Heart left ventricle (tissue), 16 donors: ENCODE data around the gene BTBD6. TPM values are rescaled to one million over a fixed set of nuclear protein-coding genes. Genes with fewer than 3 reads are reported as not detected.

ENCODE experiments used
- ATAC-seq, 4 donors: fragments of 200-7000 bp; cut with Tn5 transposase; one replicate each; pipeline ENCODE4 v1.9.1; 2020 to 2022; ENCODE audit warnings: moderate library complexity in 4 of 4, mild to moderate bottlenecking in 3 of 4, moderate number of reproducible peaks in 1 of 4
- DNase-seq, 5 donors: peaks; one replicate each; pipeline ENCODE4 v3.0.0-alpha.2; 2020
- H3K27ac ChIP-seq, 12 donors: fragments of 200-600 bp; sonication (generic) in 4 of 12; one replicate each; pipeline versions ENCODE4 v1.5.0 to v1.8.0; 2016 to 2022; ENCODE audit warnings: mild to moderate bottlenecking in 2 of 12
- H3K27me3 ChIP-seq, 9 donors: fragments of 200-600 bp; sonication (generic) in 2 of 9; one replicate each; pipeline versions ENCODE4 v1.5.1 to v1.8.0; 2016 to 2022; ENCODE audit warnings: mild to moderate bottlenecking in 3 of 9
- H3K36me3 ChIP-seq, 9 donors: fragments of 200-600 bp; sonication (generic) in 2 of 9; one replicate each; pipeline versions ENCODE4 v1.5.0 to v1.8.0; 2018 to 2022; ENCODE audit warnings: mild to moderate bottlenecking in 2 of 9
- H3K4me1 ChIP-seq, 12 donors: fragments of 200-600 bp; sonication (generic) in 4 of 12; one replicate each; pipeline versions ENCODE4 v1.5.0 to v1.8.0; 2016 to 2022; ENCODE audit warnings: mild to moderate bottlenecking in 3 of 12
- H3K4me3 ChIP-seq, 12 donors: fragments of 200-600 bp; sonication (generic) in 4 of 12; one replicate each; pipeline versions ENCODE4 v1.5.0 to v1.8.0; 2017 to 2022; ENCODE audit warnings: mild to moderate bottlenecking in 9 of 12, moderate library complexity in 4 of 12
- H3K9me3 ChIP-seq, 12 donors: fragments of 200-600 bp; sonication (generic) in 4 of 12; one replicate each; pipeline versions ENCODE4 v1.5.0 to v1.8.0; 2016 to 2022; ENCODE audit warnings: mild to moderate bottlenecking in 1 of 12
- POLR2A ChIP-seq, 2 donors: fragments of 450-650 bp; IDR thresholded peaks; one replicate each; pipeline ENCODE4 v1.6.1; 2017; ENCODE audit warnings: antibody characterized with exemption in 2 of 2, mild to moderate bottlenecking in 2 of 2, moderate library complexity in 2 of 2
- WGBS, 4 donors: extraction: QIAGEN DNeasy Blood & Tissue Kit in 2 of 4; methylation state at CpG; one replicate each; pipeline versions ENCODE4 v1.1.5 to v1.1.7; 2013 to 2018; 5-methylcytosine and 5-hydroxymethylcytosine counted together
- intact Hi-C, 10 donors: fragments of 100-400 bp; cut with DNase I; formaldehyde crosslinking; loops; one replicate each; pipeline versions ENCODE4 v1.11.1 to v1.14.2; 2022
- polyA plus RNA-seq, 2 donors: library from polyadenylated mRNA; stranded (reverse); fragments of 200-250 nt; gene quantifications; one replicate each; pipeline ENCODE4 v1.2.3, GENCODE V29; 2013
- total RNA-seq, 9 donors: library from RNA; depleted of rRNA in 2 of 9; stranded (reverse); fragments of >200 nt in 2 of 9; fragmentation: NEBNext Ultra II Directional in 3 of 9; extraction: Animal tissue kit (Norgen Biotek cat#: 25700) in 3 of 9; gene quantifications; one replicate each; pipeline versions ENCODE4 v1.1.0 to v1.2.4, GENCODE V29; 2016 to 2023
- TF ChIP-seq, protein P1 (sequence below), 12 donors: fragments of 200-600 bp; sonication (generic) in 4 of 12; IDR thresholded peaks; one replicate each; pipeline versions ENCODE4 v1.5.0 to v1.8.0; 2018 to 2022; ENCODE audit warnings: antibody characterized with exemption in 12 of 12, mild to moderate bottlenecking in 5 of 12
- donor health status: ischemic (EF 13 %, LVEDD 7.1; RV severe dilation, severe dysfunction).
- donor health status: healthy with polysubstance abuse.
- donor health status: DM: no; HTN: yes; CAD: no.
- donor health status: DM: no; HTN: no; CAD: no.
- donor health status: ischemic (EF 25% LVEDD 6.9; RV normal size, moderate dysfunction).
- donor health status: ischemic (EF 25% LVEDD 5.7; RV mildly dilated, moderate dysfunction).
- donor health status: healthy.
- donor health status: DM: yes; HTN: yes; CAD: no.
- donor health status: ischemic (EF 35%, LVEDD 5.7; RV mildly dilated, moderate dysfunction).
- donor health status: nonischemic (EF 11% LVEDD 7.7; RV severe dilation, severe dysfunction).
- donor health status: DM: yes; HTN: yes; CAD: no.
- donor health status: PGD.
- donor health status: ischemic (EF 29% LVEDD 5.4; RV normal size, mild dysfunction).
- donor health status: nonischemic (EF 23%, LVEDD 6.1; RV moderate dilation, normal function).

BTBD6 gene
- total and polyA plus RNA-seq, 11 donors = 28.8 to 56.3 (median 36.9) TPM

DNA sequence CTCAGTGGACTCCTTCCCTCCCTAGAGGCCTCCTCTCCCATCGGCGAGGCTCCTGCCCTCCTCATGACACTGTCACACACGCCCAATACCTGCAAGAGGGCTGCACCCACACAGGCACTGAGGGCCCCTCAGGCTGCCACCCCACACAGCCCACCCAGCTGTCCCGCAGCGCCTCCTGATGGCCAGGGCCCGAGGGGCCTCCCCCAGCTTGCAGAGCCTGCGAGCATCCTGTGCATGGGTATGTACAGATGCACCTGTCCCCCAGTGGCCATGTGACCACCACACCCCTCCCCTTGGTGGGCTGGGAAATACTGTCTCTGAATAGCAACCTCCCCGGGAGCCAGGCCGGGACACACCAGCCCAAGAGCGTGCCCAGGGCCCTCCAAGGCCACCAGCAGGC, 48.3 kb upstream of the BTBD6 start:
- WGBS, 4 donors = 75 to 82% (median 80%) methylated on average over 10 of the region's 10 CpGs
- no peak overlapping the region for H3K4me3 ChIP-seq
- ATAC-seq (no peak), DNase-seq (no peak)
- peak overlapping the region in 10 of 12 donors; percentile 20 to 97 (median 88) for H3K27ac ChIP-seq
- H3K9me3 ChIP-seq = no peaks in the 10 kb centered on the region
- H3K36me3 ChIP-seq = no peaks in the 10 kb centered on the region
- H3K4me1 ChIP-seq = peaks cover 0 to 100% (median 74%) of the 10 kb centered on the region in 12 donors
- intact Hi-C loops = loop anchor here (2.0 to 10.0 kb wide), 11 partner anchors 47 to 327 kb away; partner anchors contain the start of genes TMEM121 (in 2 of the 10), AHNAK2 (in 1 of the 10) and BTBD6 (in 1 of the 10)
- TF ChIP-seq, protein P1, sequence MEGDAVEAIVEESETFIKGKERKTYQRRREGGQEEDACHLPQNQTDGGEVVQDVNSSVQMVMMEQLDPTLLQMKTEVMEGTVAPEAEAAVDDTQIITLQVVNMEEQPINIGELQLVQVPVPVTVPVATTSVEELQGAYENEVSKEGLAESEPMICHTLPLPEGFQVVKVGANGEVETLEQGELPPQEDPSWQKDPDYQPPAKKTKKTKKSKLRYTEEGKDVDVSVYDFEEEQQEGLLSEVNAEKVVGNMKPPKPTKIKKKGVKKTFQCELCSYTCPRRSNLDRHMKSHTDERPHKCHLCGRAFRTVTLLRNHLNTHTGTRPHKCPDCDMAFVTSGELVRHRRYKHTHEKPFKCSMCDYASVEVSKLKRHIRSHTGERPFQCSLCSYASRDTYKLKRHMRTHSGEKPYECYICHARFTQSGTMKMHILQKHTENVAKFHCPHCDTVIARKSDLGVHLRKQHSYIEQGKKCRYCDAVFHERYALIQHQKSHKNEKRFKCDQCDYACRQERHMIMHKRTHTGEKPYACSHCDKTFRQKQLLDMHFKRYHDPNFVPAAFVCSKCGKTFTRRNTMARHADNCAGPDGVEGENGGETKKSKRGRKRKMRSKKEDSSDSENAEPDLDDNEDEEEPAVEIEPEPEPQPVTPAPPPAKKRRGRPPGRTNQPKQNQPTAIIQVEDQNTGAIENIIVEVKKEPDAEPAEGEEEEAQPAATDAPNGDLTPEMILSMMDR (IDR thresholded peaks at IDR 0.05) = peak in 1 of 12 donors; percentile 10
- TF ChIP-seq POLR2A (IDR thresholded peaks at IDR 0.05) = no peak
- H3K27me3 ChIP-seq = peaks cover 0 to 48% (median 13%) of the 10 kb centered on the region in 9 donors

DNA sequence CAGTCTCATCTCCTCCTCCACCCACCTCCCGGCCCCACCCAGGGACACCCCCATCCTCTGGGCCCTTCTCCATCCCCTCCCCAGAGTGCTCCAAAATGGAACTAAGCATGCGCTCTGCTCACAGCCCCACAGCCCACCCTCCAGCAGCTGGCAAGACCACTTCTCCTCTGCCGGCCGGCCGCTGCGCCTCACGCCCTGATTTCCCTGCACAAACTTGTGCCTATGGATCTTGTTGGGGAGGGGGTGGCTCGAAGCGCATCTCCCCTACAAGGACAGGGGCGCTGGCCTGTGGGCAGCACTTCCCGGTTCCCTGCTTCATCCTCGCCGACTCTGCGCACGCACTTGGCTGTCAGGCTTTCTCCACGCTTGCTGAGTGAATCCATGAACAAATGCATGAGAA, 47.7 kb upstream of the BTBD6 start:
- Histone ChIP-seq H3K27ac (peak overlapping the region in 3 of 12 donors; percentile 93 to 97 (median 95)), H3K4me1 (peaks cover 0 to 100% (median 74%) of the 10 kb centered on the region in 12 donors), H3K4me3 (no peak overlapping the region), H3K27me3 (peaks cover 0 to 43% (median 11%) of the 10 kb centered on the region in 9 donors), H3K36me3 (no peaks in the 10 kb centered on the region), H3K9me3 (no peaks in the 10 kb centered on the region)
- TF ChIP-seq, protein P1 (IDR thresholded peaks at IDR 0.05) = no peak
- TF ChIP-seq POLR2A (IDR thresholded peaks at IDR 0.05) = no peak
- WGBS, 4 donors = 79 to 85% (median 85%) methylated on average over 15 to 16 of the region's 16 CpGs
- no peak for ATAC-seq
- no peak for DNase-seq
- intact Hi-C loops = loop anchor here (2.0 to 10.0 kb wide), 11 partner anchors 47 to 327 kb away; partner anchors contain the start of genes TMEM121 (in 2 of the 10), AHNAK2 (in 1 of the 10) and BTBD6 (in 1 of the 10)

DNA sequence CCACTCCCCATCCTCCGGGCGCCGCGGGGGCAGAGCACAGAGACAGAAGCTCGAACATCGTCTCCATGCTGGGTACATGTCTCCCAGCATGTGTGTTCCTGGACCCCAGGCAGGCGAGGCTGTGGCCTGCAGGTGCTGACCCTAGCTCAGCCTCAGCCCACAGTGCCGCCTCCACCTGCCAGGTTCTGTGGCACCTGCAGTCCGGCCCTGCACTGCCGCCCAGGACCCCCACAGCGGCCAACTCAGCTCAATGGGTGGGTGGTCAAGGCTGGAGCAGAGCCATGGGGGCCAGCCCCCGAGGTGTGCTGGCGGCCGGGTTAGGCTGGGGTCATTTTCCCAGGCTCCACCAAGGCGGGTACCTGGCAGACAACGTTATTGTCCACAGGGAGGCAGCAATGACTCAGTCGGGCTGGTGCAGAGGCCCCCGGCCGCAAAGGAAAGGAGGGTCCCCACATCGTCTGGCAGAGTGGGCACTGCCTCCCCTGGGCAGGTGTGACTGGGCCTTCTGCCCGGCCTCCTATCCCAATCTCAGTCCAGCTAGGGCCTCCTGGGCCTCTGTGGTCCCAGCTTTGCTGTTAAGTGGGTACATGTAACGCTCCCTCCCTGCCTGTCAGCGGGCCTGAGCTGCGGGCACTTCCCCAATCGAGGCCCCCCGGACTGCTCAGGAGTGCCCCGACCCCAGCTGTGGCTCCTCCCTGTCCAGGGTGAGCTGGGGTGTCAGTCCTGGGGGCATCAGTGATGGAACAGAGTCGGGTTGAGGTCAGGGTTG, 47.0 kb upstream of the BTBD6 start:
- intact Hi-C loops = loop anchor here (2.0 to 10.0 kb wide), 11 partner anchors 46 to 326 kb away; partner anchors contain the start of genes TMEM121 (in 2 of the 10), AHNAK2 (in 1 of the 10) and BTBD6 (in 1 of the 10)
- peak overlapping the region; percentile 35 to 95 (median 61) for H3K27ac ChIP-seq
- WGBS, 4 donors = 65 to 74% (median 68%) methylated on average over 16 to 28 of the region's 28 CpGs
- H3K27me3 ChIP-seq = peaks cover 0 to 36% (median 8%) of the 10 kb centered on the region in 9 donors
- ATAC-seq = no peak
- H3K9me3 ChIP-seq = no peaks in the 10 kb centered on the region
- H3K4me1 ChIP-seq = peaks cover 0 to 100% (median 70%) of the 10 kb centered on the region in 12 donors
- no peaks in the 10 kb centered on the region for H3K36me3 ChIP-seq
- DNase-seq = no peak
- no peak overlapping the region for H3K4me3 ChIP-seq
- TF ChIP-seq POLR2A (IDR thresholded peaks at IDR 0.05) = no peak
- TF ChIP-seq, protein P1 (IDR thresholded peaks at IDR 0.05) = peak in 5 of 12 donors; percentile 6 to 25 (median 16)
